ES-I3 (cell line): ENCODE results near the gene NDUFA12.
"Not testable (repeated sequence)": the region's sequence is repeated elsewhere in the genome, so short reads cannot be mapped to it uniquely, and the experiment has no call there.

Experiments used
- H3K36me3 ChIP-seq: 2 replicates; pipeline ENCODE4 v1.6.1; 2013; ENCODE audit warnings: mild to moderate bottlenecking, low read length, control low read depth, moderate library complexity; ENCODE audit not compliant: insufficient read depth
- H3K4me1 ChIP-seq: 2 replicates; pipeline ENCODE4 v1.6.1; 2013; ENCODE audit warnings: mild to moderate bottlenecking, control low read depth, low read length; ENCODE audit not compliant: insufficient read depth
- H3K9ac ChIP-seq: 2 replicates; pipeline ENCODE4 v1.6.1; 2013; ENCODE audit warnings: low read depth, mild to moderate bottlenecking, low read length, moderate library complexity
- H3K9me3 ChIP-seq: 2 replicates; pipeline ENCODE4 v1.6.1; 2013; ENCODE audit warnings: mild to moderate bottlenecking, low read length, moderate library complexity; ENCODE audit not compliant: control insufficient read depth, insufficient read depth

The NDUFA12 gene

GRCh38 chr12:94994312-94994711 lies 9.2 kb downstream of the NDUFA12 start:
- peaks cover 4% of the 10 kb centered on the region; the same call in 1 of the 2 replicates for H3K36me3 ChIP-seq
- no peaks in the 10 kb centered on the region for H3K9me3 ChIP-seq
- no peaks in the 10 kb centered on the region for H3K4me1 ChIP-seq
- no peak overlapping the region for H3K9ac ChIP-seq

- H3K36me3 ChIP-seq, H3K9ac ChIP-seq, H3K4me1 ChIP-seq, H3K9me3 ChIP-seq: not testable (repeated sequence)
Measured at GRCh38 chr12:94993855-94994254, 9.6 kb downstream of the NDUFA12 start.

GRCh38 chr12:94990222-94990621 lies 13.3 kb downstream of the NDUFA12 start:
- Histone ChIP-seq H3K9ac (no peak overlapping the region), H3K9me3 (no peaks in the 10 kb centered on the region), H3K4me1 (no peaks in the 10 kb centered on the region), H3K36me3 (peaks cover 4% of the 10 kb centered on the region; the same call in 1 of the 2 replicates)

GRCh38 chr12:94988471-94988870 lies 15.0 kb downstream of the NDUFA12 start:
- no peaks in the 10 kb centered on the region for H3K36me3 ChIP-seq

GRCh38 chr12:94987801-94988200 lies 15.7 kb downstream of the NDUFA12 start:
- Histone ChIP-seq H3K4me1 (peaks cover 7% of the 10 kb centered on the region; the same call in 1 of the 2 replicates), H3K36me3 (no peaks in the 10 kb centered on the region), H3K9me3 (no peaks in the 10 kb centered on the region), H3K9ac (no peak overlapping the region)

More at GRCh38 chr12:94988471-94988870, 15.0 kb downstream of the NDUFA12 start:
- Histone ChIP-seq H3K4me1 (peaks cover 7% of the 10 kb centered on the region; the same call in 1 of the 2 replicates), H3K9ac (no peak overlapping the region), H3K9me3 (no peaks in the 10 kb centered on the region)

GRCh38 chr12:94987076-94987669 lies 16.3 kb downstream of the NDUFA12 start:
- H3K9me3 ChIP-seq = no peaks in the 10 kb centered on the region
- H3K4me1 ChIP-seq = peaks cover 7% of the 10 kb centered on the region; the same call in 1 of the 2 replicates
- no peak overlapping the region for H3K9ac ChIP-seq
- no peaks in the 10 kb centered on the region for H3K36me3 ChIP-seq

GRCh38 chr12:94985099-94985498 lies 18.4 kb downstream of the NDUFA12 start:
- H3K9ac ChIP-seq, H3K4me1 ChIP-seq, H3K36me3 ChIP-seq, H3K9me3 ChIP-seq: not testable (repeated sequence)

- H3K9ac ChIP-seq = no peak overlapping the region
- H3K36me3 ChIP-seq = no peaks in the 10 kb centered on the region
- peaks cover 7% of the 10 kb centered on the region; the same call in 1 of the 2 replicates for H3K4me1 ChIP-seq
- H3K9me3 ChIP-seq = no peaks in the 10 kb centered on the region
Measured at GRCh38 chr12:94983321-94983720, 20.2 kb downstream of the NDUFA12 start.

GRCh38 chr12:94982456-94982855 lies 21.0 kb downstream of the NDUFA12 start:
- peaks cover 7% of the 10 kb centered on the region; the same call in 1 of the 2 replicates for H3K4me1 ChIP-seq
- H3K36me3 ChIP-seq = no peaks in the 10 kb centered on the region
- H3K9me3 ChIP-seq = no peaks in the 10 kb centered on the region
- H3K9ac ChIP-seq = no peak overlapping the region

- H3K4me1 ChIP-seq = peaks cover 7% of the 10 kb centered on the region; the same call in 1 of the 2 replicates
- no peak overlapping the region for H3K9ac ChIP-seq
- no peaks in the 10 kb centered on the region for H3K36me3 ChIP-seq
- no peaks in the 10 kb centered on the region for H3K9me3 ChIP-seq
Measured at GRCh38 chr12:94980577-94980976, 22.9 kb downstream of the NDUFA12 start.

- peaks cover 7% of the 10 kb centered on the region; the same call in 1 of the 2 replicates for H3K4me1 ChIP-seq
- no peak overlapping the region for H3K9ac ChIP-seq
- no peaks in the 10 kb centered on the region for H3K9me3 ChIP-seq
- no peaks in the 10 kb centered on the region for H3K36me3 ChIP-seq
Measured at GRCh38 chr12:94979941-94980340, 23.6 kb downstream of the NDUFA12 start.

GRCh38 chr12:94977766-94978468 lies 25.6 kb downstream of the NDUFA12 start:
- Histone ChIP-seq H3K9ac (no peak overlapping the region), H3K9me3 (no peaks in the 10 kb centered on the region), H3K4me1 (no peaks in the 10 kb centered on the region), H3K36me3 (no peaks in the 10 kb centered on the region)

GRCh38 chr12:94973221-94973620 lies 30.3 kb downstream of the NDUFA12 start:
- Histone ChIP-seq H3K4me1 (no peaks in the 10 kb centered on the region), H3K9me3 (no peaks in the 10 kb centered on the region), H3K36me3 (no peaks in the 10 kb centered on the region), H3K9ac (no peak overlapping the region)

- Histone ChIP-seq H3K9me3 (no peaks in the 10 kb centered on the region), H3K9ac (no peak overlapping the region), H3K4me1 (no peaks in the 10 kb centered on the region), H3K36me3 (no peaks in the 10 kb centered on the region)
Measured at GRCh38 chr12:94972795-94973194, 30.7 kb downstream of the NDUFA12 start.

- H3K36me3 ChIP-seq = no peaks in the 10 kb centered on the region
- H3K9ac ChIP-seq = no peak overlapping the region
- H3K9me3 ChIP-seq = no peaks in the 10 kb centered on the region
- H3K4me1 ChIP-seq = no peaks in the 10 kb centered on the region
Measured at GRCh38 chr12:94971923-94972322, 31.6 kb downstream of the NDUFA12 start.
